Measurements from ENCODE around the gene CASK.

GRCh38 chrX:41541386-41541785 is 382.0 kb downstream of the CASK start:
- TF ChIP-seq EZH2 (IDR thresholded peaks at IDR 0.05; ENCODE audit: borderline replicate concordance) (no peak), EZH2phosphoT487 (IDR thresholded peaks at IDR 0.05; ENCODE audit: low read depth, severe bottlenecking, unreplicated experiment) (no peak)
- TF ChIP-seq, protein P1, sequence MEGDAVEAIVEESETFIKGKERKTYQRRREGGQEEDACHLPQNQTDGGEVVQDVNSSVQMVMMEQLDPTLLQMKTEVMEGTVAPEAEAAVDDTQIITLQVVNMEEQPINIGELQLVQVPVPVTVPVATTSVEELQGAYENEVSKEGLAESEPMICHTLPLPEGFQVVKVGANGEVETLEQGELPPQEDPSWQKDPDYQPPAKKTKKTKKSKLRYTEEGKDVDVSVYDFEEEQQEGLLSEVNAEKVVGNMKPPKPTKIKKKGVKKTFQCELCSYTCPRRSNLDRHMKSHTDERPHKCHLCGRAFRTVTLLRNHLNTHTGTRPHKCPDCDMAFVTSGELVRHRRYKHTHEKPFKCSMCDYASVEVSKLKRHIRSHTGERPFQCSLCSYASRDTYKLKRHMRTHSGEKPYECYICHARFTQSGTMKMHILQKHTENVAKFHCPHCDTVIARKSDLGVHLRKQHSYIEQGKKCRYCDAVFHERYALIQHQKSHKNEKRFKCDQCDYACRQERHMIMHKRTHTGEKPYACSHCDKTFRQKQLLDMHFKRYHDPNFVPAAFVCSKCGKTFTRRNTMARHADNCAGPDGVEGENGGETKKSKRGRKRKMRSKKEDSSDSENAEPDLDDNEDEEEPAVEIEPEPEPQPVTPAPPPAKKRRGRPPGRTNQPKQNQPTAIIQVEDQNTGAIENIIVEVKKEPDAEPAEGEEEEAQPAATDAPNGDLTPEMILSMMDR (IDR thresholded peaks at IDR 0.05; ENCODE audit: poor library complexity), result no peak
